NB4 (cell line): ENCODE results near the gene AGXT.

ENCODE experiments used
- CTCF ChIP-seq: IDR thresholded peaks from one replicate; pipeline ENCODE4 v1.5.1; 2012; ENCODE audit warnings: low read depth, low read length
- MYC ChIP-seq: IDR thresholded peaks from 2 replicates; pipeline ENCODE4 v1.6.1; 2011; ENCODE audit warnings: low read depth, low read length
- POLR2A ChIP-seq: IDR thresholded peaks from 2 replicates; pipeline ENCODE4 v1.6.1; 2011; ENCODE audit warnings: mild to moderate bottlenecking; ENCODE audit not compliant: insufficient read length; ENCODE audit errors: extremely low read depth

GRCh38 chr2:240886678-240887609, 18.3 kb downstream of the AGXT start:
- TF ChIP-seq CTCF, result no peak
- TF ChIP-seq POLR2A, result no peak
- TF ChIP-seq MYC, result no peak
